AG04449 (cell line): ENCODE measurements around the gene ID4.

Experiments
- CTCF ChIA-PET: fragments of 350-600 bp; formaldehyde crosslinking; extraction: SDS; loops from one replicate; lab custom pipeline; 2021; ENCODE audit warnings: antibody characterized with exemption; lab: Yijun Ruan, JAX
- POLR2A ChIA-PET: fragments of 400-600, 350-600 bp; formaldehyde crosslinking; extraction: SDS; loops from one replicate; lab custom pipeline; 2020; ENCODE audit warnings: antibody characterized with exemption, inconsistent platforms; lab: Yijun Ruan, JAX
- DNase-seq: peaks from one replicate; pipeline ENCODE4 v3.0.0-alpha.2; 2010; ENCODE audit warnings: low read depth, low spot score
- H3K4me3 ChIP-seq: 2 replicates; pipeline ENCODE4 v1.5.1; 2011; ENCODE audit warnings: low read depth, mild to moderate bottlenecking, control low read depth, low read length
- CTCF ChIP-seq: IDR thresholded peaks from one replicate; pipeline ENCODE4 v1.5.1; 2011; ENCODE audit warnings: mild to moderate bottlenecking, moderate library complexity, low read length, control low read depth, inconsistent platforms; ENCODE audit not compliant: insufficient read depth; ENCODE audit errors: missing control alignments

The ID4 gene

GRCh38 chr6:19880066-19880465 is 42.9 kb downstream of the ID4 start:
- ChIA-PET POLR2A (no interaction called here), CTCF (no interaction called here)
- DNase-seq, result no peak
- H3K4me3 ChIP-seq, result no peak overlapping the region
- TF ChIP-seq CTCF, result no peak

DNA sequence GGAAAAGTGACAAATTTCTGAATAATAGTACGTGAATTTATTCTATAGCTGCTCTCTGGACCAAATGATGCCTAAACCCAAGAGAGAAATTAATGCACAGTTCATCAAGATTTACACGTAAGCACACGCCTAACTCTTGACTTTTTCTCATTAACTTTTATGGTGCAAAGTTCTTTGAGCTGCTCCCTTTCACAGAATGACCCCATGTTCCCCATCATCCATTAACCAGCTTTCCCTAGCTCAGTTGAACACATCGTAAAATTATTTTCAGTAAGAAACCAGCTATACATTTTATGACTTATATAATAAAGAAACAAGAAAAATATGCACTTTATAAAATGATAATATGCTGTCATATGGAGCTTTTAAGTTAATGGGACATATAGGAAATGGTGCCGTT is 54.3 kb downstream of the ID4 start:
- CTCF ChIA-PET, result no interaction called here
- POLR2A ChIA-PET, result no interaction called here
- no peak for DNase-seq
- TF ChIP-seq CTCF, result no peak
- no peak overlapping the region for H3K4me3 ChIP-seq
